ENCODE measurements around the gene CHTF18.
"Not testable (repeated sequence)": the region's sequence is repeated elsewhere in the genome, so short reads cannot be mapped to it uniquely, and the experiment has no call there.

Gene CHTF18

GRCh38 chr16:772959-773358, 15.5 kb upstream of the CHTF18 start:
- no peak overlapping the region for H3K4me3 ChIP-seq (ENCODE audit: low read depth, low read length)
- DNase-seq (ENCODE audit: low read depth): no peak

GRCh38 chr16:774086-775001, 14.1 kb upstream of the CHTF18 start:
- DNase-seq (ENCODE audit: low read depth): no peak
- no peak overlapping the region for H3K4me3 ChIP-seq (ENCODE audit: low read depth, low read length)

GRCh38 chr16:775236-775796, 13.1 kb upstream of the CHTF18 start:
- no peak overlapping the region for H3K4me3 ChIP-seq (ENCODE audit: low read depth, low read length)
- no peak for DNase-seq (ENCODE audit: low read depth)

- H3K4me3 ChIP-seq (ENCODE audit: low read depth, low read length); DNase-seq (ENCODE audit: low read depth): not testable (repeated sequence)
These were observed 12.1 kb upstream of the CHTF18 start for GRCh38 chr16:776298-776697.

GRCh38 chr16:776824-777223, 11.6 kb upstream of the CHTF18 start:
- no peak for DNase-seq (ENCODE audit: low read depth)
- H3K4me3 ChIP-seq (ENCODE audit: low read depth, low read length): no peak overlapping the region

GRCh38 chr16:777826-778225, 10.6 kb upstream of the CHTF18 start:
- H3K4me3 ChIP-seq (ENCODE audit: low read depth, low read length): no peak overlapping the region
- DNase-seq (ENCODE audit: low read depth): no peak

- no peak overlapping the region for H3K4me3 ChIP-seq (ENCODE audit: low read depth, low read length)
- DNase-seq (ENCODE audit: low read depth): no peak
These were observed 10.0 kb upstream of the CHTF18 start for GRCh38 chr16:778447-778846.

- no peak for DNase-seq (ENCODE audit: low read depth)
- no peak overlapping the region for H3K4me3 ChIP-seq (ENCODE audit: low read depth, low read length)
These were observed 9.4 kb upstream of the CHTF18 start for GRCh38 chr16:778909-779527.

- DNase-seq (ENCODE audit: low read depth): no peak
- H3K4me3 ChIP-seq (ENCODE audit: low read depth, low read length): no peak overlapping the region
These were observed 8.9 kb upstream of the CHTF18 start for GRCh38 chr16:779561-779960.

GRCh38 chr16:780296-780695, 8.1 kb upstream of the CHTF18 start:
- DNase-seq (ENCODE audit: low read depth): no peak
- H3K4me3 ChIP-seq (ENCODE audit: low read depth, low read length): no peak overlapping the region

GRCh38 chr16:781346-782010, 6.9 kb upstream of the CHTF18 start:
- DNase-seq (ENCODE audit: low read depth): no peak
- H3K4me3 ChIP-seq (ENCODE audit: low read depth, low read length): no peak overlapping the region

- DNase-seq (ENCODE audit: low read depth): no peak
- no peak overlapping the region for H3K4me3 ChIP-seq (ENCODE audit: low read depth, low read length)
These were observed 6.2 kb upstream of the CHTF18 start for GRCh38 chr16:782258-782657.

- H3K4me3 ChIP-seq (ENCODE audit: low read depth, low read length): no peak overlapping the region
- no peak for DNase-seq (ENCODE audit: low read depth)
These were observed 5.5 kb upstream of the CHTF18 start for GRCh38 chr16:782766-783403.

GRCh38 chr16:783404-784161, 4.8 kb upstream of the CHTF18 start:
- H3K4me3 ChIP-seq (ENCODE audit: low read depth, low read length): no peak overlapping the region
- DNase-seq (ENCODE audit: low read depth): no peak

GRCh38 chr16:784431-784830, 4.0 kb upstream of the CHTF18 start:
- DNase-seq (ENCODE audit: low read depth): no peak
- no peak overlapping the region for H3K4me3 ChIP-seq (ENCODE audit: low read depth, low read length)

GRCh38 chr16:785563-786535, 2.6 kb upstream of the CHTF18 start:
- peak; percentile 5 for DNase-seq (ENCODE audit: low read depth)
- H3K4me3 ChIP-seq (ENCODE audit: low read depth, low read length): no peak overlapping the region

GRCh38 chr16:787321-787966, 976 bp upstream of the CHTF18 start:
- H3K4me3 ChIP-seq (ENCODE audit: low read depth, low read length): peak overlapping the region; percentile 98
- DNase-seq (ENCODE audit: low read depth): no peak
